Activated CD8-positive, alpha-beta memory T cell treated with anti-CD3 and anti-CD28 coated beads, Interleukin-2, amount 50 U/mL, for 24 hours (primary cell): Measurements from ENCODE around the gene IGF2.

Source experiments
- DNase-seq: peaks from one replicate; pipeline ENCODE4 v3.0.0-alpha.2; 2020; ENCODE audit errors: extremely low read depth

The IGF2 gene

GRCh38 chr11:2169626-2170570, 30.7 kb upstream of the IGF2 start:
- no peak for DNase-seq

- DNase-seq = no peak
Observed at GRCh38 chr11:2169005-2169378, 29.8 kb upstream of the IGF2 start.

- no peak for DNase-seq
Observed at GRCh38 chr11:2168286-2169004, 29.3 kb upstream of the IGF2 start.

- DNase-seq = no peak
Observed at GRCh38 chr11:2167141-2168045, 28.2 kb upstream of the IGF2 start.

GRCh38 chr11:2166091-2166851, 27.1 kb upstream of the IGF2 start:
- no peak for DNase-seq

- DNase-seq = no peak
Observed at GRCh38 chr11:2165571-2165970, 26.4 kb upstream of the IGF2 start.

GRCh38 chr11:2164861-2165555, 25.8 kb upstream of the IGF2 start:
- DNase-seq = no peak

- no peak for DNase-seq
Observed at GRCh38 chr11:2164081-2164480, 24.9 kb upstream of the IGF2 start.

- DNase-seq = no peak
Observed at GRCh38 chr11:2163428-2163978, 24.3 kb upstream of the IGF2 start.

- DNase-seq = no peak
Observed at GRCh38 chr11:2160736-2161259, 21.6 kb upstream of the IGF2 start, which contains the start of gene INS. Gene INS, minus strand, starts transcription at chr11:2161209. Its CDS starts 238 bp downstream, at chr11:2160971.

- DNase-seq = no peak
Observed at GRCh38 chr11:2159536-2160413, 20.6 kb upstream of the IGF2 start.

- DNase-seq = no peak
Observed at GRCh38 chr11:2158966-2159365, 19.8 kb upstream of the IGF2 start.

GRCh38 chr11:2158296-2158737, 19.1 kb upstream of the IGF2 start:
- DNase-seq = no peak

- no peak for DNase-seq
Observed at GRCh38 chr11:2157294-2158040, 18.3 kb upstream of the IGF2 start.

GRCh38 chr11:2156416-2157182, 17.4 kb upstream of the IGF2 start:
- no peak for DNase-seq

- no peak for DNase-seq
Observed at GRCh38 chr11:2155511-2155910, 16.3 kb upstream of the IGF2 start.

- no peak for DNase-seq
Observed at GRCh38 chr11:2154889-2155288, 15.7 kb upstream of the IGF2 start.
